Measurements from ENCODE around the gene ACAP1. TPM values are rescaled to one million over a fixed set of nuclear protein-coding genes. Genes with fewer than 3 reads are reported as not detected.

ACAP1 gene
- polyA plus RNA-seq, 1 donor (not counting 4 experiments of a cell fraction or from before 2014, with no cell fraction given) = 1.7 TPM

- no peak for TF ChIP-seq CTCF (optimal IDR thresholded peaks at IDR 0.05 in 1 of 3, IDR thresholded peaks at IDR 0.05 in 1 of 3, conservative IDR thresholded peaks at IDR 0.05 in 1 of 3; ENCODE audit: extremely low read depth in 1 of 3, insufficient read depth in 2 of 3, low read length in 3 of 3)
- no peak for TF ChIP-seq EZH2 (IDR thresholded peaks at IDR 0.05; ENCODE audit: low read length)
- dilution Hi-C loops (cut with MboI; ENCODE audit: extremely low pct_ligation_motif_present, low sequenced_read_pairs) = no loop called here
- H3K4me1 ChIP-seq (ENCODE audit: control insufficient read depth, extremely low read depth, insufficient read depth, low read length) = peaks cover 5% of the 10 kb centered on the region
- H3K27me3 ChIP-seq (ENCODE audit: control insufficient read depth, extremely low read depth, insufficient read depth, low read length) = no peaks in the 10 kb centered on the region
- H3K79me2 ChIP-seq (ENCODE audit: control insufficient read depth, insufficient read depth, low read length) = peaks cover 17% of the 10 kb centered on the region
- no peak overlapping the region for H3K4me3 ChIP-seq (ENCODE audit: control insufficient read depth in 2 of 3, extremely low read depth in 1 of 3, insufficient read depth in 2 of 3, low read depth in 1 of 3, low read length in 3 of 3)
- no peaks in the 10 kb centered on the region for H3K9me3 ChIP-seq (ENCODE audit: control insufficient read depth, low read depth, low read length)
- DNase-seq (ENCODE audit: low read depth, low spot score) = no peak
- H3K36me3 ChIP-seq (ENCODE audit: control insufficient read depth in 2 of 2, extremely low read depth in 1 of 2, insufficient read depth in 2 of 2, low read length in 2 of 2) = peaks cover 39 to 60% of the 10 kb centered on the region in 2 experiments
- H3K9ac ChIP-seq (ENCODE audit: control insufficient read depth, extremely low read depth, insufficient read depth, low read length) = no peak overlapping the region
- H3K9me1 ChIP-seq (ENCODE audit: control insufficient read depth, extremely low read depth, insufficient read depth, low read length) = peaks cover 2% of the 10 kb centered on the region
- H3K4me2 ChIP-seq (ENCODE audit: control insufficient read depth, extremely low read depth, insufficient read depth, low read depth, low read length) = no peak overlapping the region
- H2AFZ ChIP-seq (ENCODE audit: control insufficient read depth, low read length) = no peak overlapping the region
- no peak overlapping the region for H3K27ac ChIP-seq (ENCODE audit: control insufficient read depth, insufficient read depth, low read length)
- no peak for FAIRE-seq
- no peaks in the 10 kb centered on the region for H4K20me1 ChIP-seq (ENCODE audit: control insufficient read depth, extremely low read depth, insufficient read depth, low read length)
Observed at GRCh38 chr17:7325031-7325528, 11.2 kb upstream of the ACAP1 start.

GRCh38 chr17:7326186-7326585, 10.1 kb upstream of the ACAP1 start:
- no peak for DNase-seq (ENCODE audit: low read depth, low spot score)
- no peak overlapping the region for H3K4me3 ChIP-seq (ENCODE audit: control insufficient read depth in 2 of 3, extremely low read depth in 1 of 3, insufficient read depth in 2 of 3, low read depth in 1 of 3, low read length in 3 of 3)
- FAIRE-seq = no peak
- no peak for TF ChIP-seq CTCF (optimal IDR thresholded peaks at IDR 0.05 in 1 of 3, IDR thresholded peaks at IDR 0.05 in 1 of 3, conservative IDR thresholded peaks at IDR 0.05 in 1 of 3; ENCODE audit: extremely low read depth in 1 of 3, insufficient read depth in 2 of 3, low read length in 3 of 3)
- no peak for TF ChIP-seq EZH2 (IDR thresholded peaks at IDR 0.05; ENCODE audit: low read length)
- H3K9me1 ChIP-seq (ENCODE audit: control insufficient read depth, extremely low read depth, insufficient read depth, low read length) = peaks cover 2% of the 10 kb centered on the region
- H3K9ac ChIP-seq (ENCODE audit: control insufficient read depth, extremely low read depth, insufficient read depth, low read length) = no peak overlapping the region
- H3K36me3 ChIP-seq (ENCODE audit: control insufficient read depth in 2 of 2, extremely low read depth in 1 of 2, insufficient read depth in 2 of 2, low read length in 2 of 2) = peaks cover 35 to 51% of the 10 kb centered on the region in 2 experiments
- H3K27me3 ChIP-seq (ENCODE audit: control insufficient read depth, extremely low read depth, insufficient read depth, low read length) = no peaks in the 10 kb centered on the region
- dilution Hi-C loops (cut with MboI; ENCODE audit: extremely low pct_ligation_motif_present, low sequenced_read_pairs) = no loop called here
- H3K4me2 ChIP-seq (ENCODE audit: control insufficient read depth, extremely low read depth, insufficient read depth, low read depth, low read length) = no peak overlapping the region
- no peak overlapping the region for H2AFZ ChIP-seq (ENCODE audit: control insufficient read depth, low read length)
- H3K27ac ChIP-seq (ENCODE audit: control insufficient read depth, insufficient read depth, low read length) = no peak overlapping the region
- no peaks in the 10 kb centered on the region for H4K20me1 ChIP-seq (ENCODE audit: control insufficient read depth, extremely low read depth, insufficient read depth, low read length)
- peaks cover 8% of the 10 kb centered on the region for H3K4me1 ChIP-seq (ENCODE audit: control insufficient read depth, extremely low read depth, insufficient read depth, low read length)
- no peaks in the 10 kb centered on the region for H3K9me3 ChIP-seq (ENCODE audit: control insufficient read depth, low read depth, low read length)
- H3K79me2 ChIP-seq (ENCODE audit: control insufficient read depth, insufficient read depth, low read length) = peaks cover 17% of the 10 kb centered on the region
